ENCODE measurements around the gene OR51B6.
"Not testable (repeated sequence)": the region's sequence is repeated elsewhere in the genome, so short reads cannot be mapped to it uniquely, and the experiment has no call there.

OR51B6 gene

DNA sequence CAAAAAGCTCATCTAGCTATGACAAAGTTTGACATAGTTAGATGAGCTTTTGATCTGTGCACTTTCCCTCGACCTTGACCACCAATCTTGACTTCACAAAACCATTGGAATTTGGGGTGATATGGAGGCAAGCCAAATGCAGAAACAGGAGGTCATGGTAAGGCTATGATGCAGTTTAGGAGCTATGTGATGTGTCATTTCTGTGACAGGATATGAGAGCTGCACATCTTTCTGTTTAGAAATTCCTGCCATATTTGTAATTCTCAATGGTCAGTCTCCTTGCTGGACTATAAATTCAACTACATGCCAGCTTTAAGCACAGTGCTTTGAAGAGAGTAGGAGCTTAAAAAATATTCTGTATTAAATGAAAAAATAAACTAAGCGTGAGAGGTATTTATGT is 12.9 kb downstream of the OR51B6 start:
- no peak for DNase-seq (ENCODE audit: low read depth)

DNA sequence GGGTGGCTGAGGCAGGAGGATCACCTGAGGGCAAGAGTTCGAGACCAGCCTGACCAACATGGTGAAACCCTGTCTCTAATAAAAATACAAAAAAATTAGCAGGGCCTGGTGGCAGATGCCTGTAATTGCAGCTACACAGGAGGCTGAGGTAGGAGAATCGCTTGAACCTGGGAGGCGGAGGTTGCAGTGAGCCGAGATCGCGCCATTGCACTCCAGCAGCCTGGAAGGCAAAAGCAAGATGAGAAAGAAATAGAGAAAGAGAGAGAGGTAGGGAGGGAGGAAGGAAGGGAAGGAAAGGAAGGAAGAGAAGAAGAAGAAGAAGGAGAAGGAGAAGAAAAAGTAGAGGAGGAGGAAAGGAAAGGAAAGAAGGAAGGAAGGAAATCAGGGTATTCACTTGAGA is 15.1 kb downstream of the OR51B6 start:
- DNase-seq (ENCODE audit: low read depth) = not testable (repeated sequence)

DNA sequence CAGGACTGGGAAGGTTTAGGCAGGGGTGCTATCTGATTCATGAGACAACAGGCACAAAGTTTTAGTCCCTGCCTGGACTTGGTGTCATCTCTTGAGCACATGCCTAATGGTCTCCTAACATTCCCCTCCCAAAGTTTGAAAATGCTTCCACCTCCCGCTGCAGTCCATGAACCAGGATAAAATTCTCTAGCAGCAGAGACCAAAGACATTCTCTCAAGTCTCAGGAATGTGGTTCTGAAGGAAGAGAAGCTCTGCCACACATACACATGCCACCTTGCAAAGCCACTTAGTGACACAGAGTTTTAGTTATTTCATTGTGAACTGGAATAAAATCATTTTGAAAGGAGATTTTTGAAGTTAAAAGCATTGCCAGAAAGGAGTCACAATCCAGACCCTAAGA is 15.5 kb downstream of the OR51B6 start:
- DNase-seq (ENCODE audit: low read depth) = no peak

DNA sequence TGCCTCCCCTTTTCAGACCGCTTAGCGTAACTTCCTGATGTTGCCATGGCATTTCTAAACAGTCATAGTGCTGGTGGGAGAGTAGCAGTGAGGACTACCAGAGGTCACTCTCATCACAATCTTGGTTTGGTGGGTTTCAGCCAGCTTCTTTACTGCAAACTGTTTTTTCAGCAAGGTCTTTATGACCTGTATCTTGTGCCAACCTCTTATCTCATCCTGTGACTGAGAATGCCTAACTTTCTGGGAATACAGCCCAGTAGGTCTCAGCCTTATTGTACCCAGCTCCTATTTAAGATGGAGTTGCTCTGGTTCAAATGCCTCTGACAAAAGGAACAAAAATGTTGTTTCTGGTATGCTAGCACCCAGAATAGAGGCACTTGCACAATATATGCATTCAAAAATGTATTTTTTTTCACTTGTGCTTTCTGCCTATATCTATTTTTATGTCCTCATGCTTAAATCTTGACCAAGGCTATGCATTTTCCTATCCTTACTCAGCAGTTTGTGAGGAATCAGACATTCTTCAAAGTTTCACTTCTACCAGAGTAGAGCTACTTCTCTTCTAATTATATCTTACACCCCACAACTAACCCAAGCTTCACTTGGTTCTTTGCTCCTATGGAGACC is 16.3 kb downstream of the OR51B6 start:
- DNase-seq (ENCODE audit: low read depth) = no peak

DNA sequence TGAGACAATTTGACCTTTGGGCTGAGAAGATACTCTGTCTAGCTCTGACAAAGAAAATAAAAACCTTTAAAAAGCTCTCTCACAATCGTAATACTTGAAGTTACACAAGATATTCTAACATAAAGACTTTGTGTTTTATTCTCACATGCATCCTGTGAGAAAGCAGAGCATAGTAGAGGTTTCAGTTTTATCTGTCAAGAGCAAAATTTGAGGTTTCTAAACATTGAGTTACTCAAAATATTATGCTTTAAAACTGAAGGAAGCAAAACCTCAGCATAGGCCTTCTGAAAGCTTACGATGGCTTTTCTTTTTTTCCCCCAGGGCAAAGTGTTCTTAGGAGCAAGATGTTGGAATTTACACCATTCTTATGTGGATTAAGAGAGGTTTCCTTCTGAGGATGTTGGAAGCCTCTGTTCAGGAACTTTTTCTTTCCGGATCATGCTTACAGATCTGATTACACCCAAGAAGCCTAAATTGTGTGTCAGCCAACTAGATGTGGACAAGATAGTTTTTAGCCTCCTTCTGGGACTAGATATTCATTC is 17.3 kb downstream of the OR51B6 start:
- DNase-seq (ENCODE audit: low read depth) = no peak

DNA sequence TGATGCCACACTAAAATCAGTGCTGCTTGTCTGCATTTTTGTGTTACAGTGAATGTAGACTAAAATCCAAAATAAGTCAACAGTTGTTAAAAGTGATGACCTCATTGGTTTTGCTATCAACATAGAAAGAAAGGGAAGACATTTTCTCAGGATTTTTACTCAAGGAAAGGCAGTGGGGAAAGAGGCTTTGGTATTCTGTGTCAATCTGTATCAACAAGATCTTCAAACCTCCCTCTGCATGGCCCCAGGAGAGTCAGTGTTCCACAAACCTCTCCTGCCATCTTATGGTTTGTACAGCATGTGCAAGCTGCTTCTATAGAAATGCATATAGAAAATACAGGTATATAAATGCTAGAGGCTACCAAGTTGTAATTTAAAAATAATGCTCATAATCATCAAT is 18.5 kb downstream of the OR51B6 start:
- no peak for DNase-seq (ENCODE audit: low read depth)

DNA sequence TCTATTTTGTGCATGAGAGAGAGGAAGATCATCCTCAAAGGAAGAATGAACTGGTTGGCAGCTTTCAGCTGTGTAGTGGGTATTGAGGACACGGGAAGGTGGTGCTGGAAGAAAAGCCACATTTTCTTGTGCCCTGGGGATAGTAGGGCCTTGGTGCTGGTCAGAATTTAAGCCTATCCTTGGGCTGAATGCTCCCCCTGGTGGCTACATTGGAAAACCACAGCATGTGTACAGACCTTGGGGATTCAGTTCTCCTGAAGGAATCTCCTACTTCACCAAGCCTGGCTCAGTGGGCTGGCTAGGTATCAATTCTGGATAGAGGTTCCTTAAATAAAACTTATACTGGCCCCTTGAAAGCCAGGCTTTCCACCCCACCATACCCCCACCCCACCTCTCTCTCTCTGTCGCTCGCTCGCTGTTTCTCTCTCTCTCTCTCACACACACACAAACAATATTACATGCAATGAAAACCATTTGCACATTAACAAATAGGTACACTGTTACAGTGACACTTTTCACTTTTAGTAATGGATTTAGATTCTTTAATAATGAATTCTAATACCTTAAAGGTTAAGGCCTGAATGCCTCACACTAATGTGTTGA is 29.5 kb downstream of the OR51B6 start:
- peak; percentile 0 for DNase-seq (ENCODE audit: low read depth)

DNA sequence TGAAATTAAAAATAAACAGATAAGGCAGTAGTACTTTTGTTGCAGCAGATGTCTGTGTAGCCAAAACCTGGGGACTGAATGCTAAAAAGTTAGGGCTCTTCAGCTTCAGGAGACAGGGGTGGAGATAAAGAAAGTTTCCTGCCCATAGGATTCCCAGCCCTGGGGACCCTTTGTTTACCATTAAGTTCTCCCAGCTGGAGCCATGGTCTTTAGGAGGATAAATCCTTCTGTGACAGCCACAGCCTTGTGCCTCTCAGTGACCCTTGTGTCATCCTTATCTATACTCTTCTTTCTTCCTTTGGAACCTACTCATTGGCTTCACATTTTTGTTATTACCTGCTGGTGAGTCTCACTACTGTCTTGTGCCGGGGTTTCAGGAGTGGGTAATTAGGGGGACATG is 32.3 kb downstream of the OR51B6 start, which contains the start of gene OR51M1:
Gene OR51M1, plus strand, starts transcription at position 237 of the 400 bp plus-strand sequence. CDS start 5,587 bp downstream, outside the sequence.
- DNase-seq (ENCODE audit: low read depth) = no peak

DNA sequence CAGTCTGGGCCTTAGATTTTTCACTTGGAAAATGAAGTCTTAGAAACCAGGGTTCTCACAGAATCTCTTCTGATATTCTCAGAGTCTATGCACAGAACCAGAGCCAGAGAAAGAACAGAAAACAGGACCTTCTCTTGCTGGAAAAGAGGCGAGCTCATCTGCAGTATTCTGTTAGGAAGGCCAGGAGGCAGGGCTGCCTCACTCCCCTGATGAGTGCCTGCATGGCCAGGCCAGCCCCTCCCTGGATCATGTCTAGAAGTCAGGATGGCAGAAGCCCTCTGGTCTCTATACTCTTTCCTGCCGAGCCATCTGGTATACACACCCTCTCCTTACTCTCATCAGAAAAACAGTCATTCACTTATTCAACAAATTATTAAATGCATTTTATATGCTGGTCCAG is 33.0 kb downstream of the OR51B6 start:
- no peak for DNase-seq (ENCODE audit: low read depth)

DNA sequence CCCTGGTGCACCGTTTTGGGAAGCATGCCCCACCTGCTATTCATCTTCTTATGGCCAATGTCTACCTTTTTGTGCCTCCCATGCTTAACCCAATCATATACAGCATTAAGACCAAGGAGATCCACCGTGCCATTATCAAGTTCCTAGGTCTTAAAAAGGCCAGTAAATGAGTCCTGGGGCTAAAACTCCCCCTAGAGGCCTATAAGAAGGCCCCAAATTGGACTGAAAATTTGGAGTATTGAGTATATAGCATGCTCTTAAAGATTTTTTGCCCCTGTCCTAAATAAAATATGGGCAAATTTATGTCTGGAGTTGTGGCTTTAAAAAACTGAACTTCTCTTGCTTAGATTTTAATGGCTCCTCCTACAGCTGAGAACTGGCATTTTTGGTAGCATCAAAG is 38.9 kb downstream of the OR51B6 start:
- no peak for DNase-seq (ENCODE audit: low read depth)

DNA sequence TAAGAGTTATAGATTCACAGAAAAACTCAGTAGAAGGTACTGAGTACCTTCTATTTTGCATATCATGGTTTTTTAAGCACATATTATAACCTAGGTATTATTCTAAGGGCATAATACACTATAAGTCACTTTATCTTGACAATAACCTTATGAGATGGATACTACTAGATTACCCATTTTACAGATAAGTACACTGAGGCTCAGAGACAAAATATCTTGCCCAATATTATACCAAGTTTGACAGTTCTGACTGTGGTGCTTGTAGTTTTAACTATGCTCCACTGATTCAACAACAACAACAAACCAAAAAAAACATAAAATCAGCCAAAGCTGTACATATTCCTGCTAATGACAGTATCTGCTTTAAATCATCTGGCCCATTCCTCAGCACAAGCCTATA is 42.8 kb downstream of the OR51B6 start:
- no peak for DNase-seq (ENCODE audit: low read depth)

DNA sequence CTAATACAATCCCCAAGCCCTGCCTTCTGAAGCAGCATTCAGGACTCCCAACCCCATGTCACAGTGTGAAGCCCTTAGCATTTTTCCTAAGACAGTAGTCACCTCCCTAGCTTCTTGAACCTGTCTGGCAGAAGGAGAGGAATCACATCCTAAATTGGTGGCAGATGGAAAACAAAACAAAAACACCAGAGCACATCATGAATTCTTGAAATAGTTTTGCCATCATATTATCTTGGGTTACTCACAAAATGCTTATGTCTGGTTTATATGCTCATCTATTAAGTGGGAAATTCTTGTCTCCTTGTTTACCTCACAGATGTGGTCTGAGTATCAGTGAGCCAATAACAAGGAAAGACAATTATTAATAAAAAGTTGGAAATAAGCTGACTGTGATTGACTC is 47.6 kb downstream of the OR51B6 start:
- no peak for DNase-seq (ENCODE audit: low read depth)

Data from stimulated activated CD8-positive, alpha-beta memory T cell treated with anti-CD3 and anti-CD28 coated beads, Interleukin-7, amount 100 ng/mL, for 24 hours (primary cell).